Liver (tissue), 9 donors: Measurements from ENCODE around the gene NFYC. TPM values are rescaled to one million over a fixed set of nuclear protein-coding genes. Genes with fewer than 3 reads are reported as not detected.

ENCODE experiments used
- DNase-seq: peaks from one replicate; pipeline ENCODE4 v3.0.0-alpha.2; 2017; ENCODE audit warnings: low spot score
- H3K27ac ChIP-seq, 2 donors: one replicate each; pipeline ENCODE4 v1.7.0; 2013; ENCODE audit warnings: inconsistent platforms in 2 of 2, low read length in 2 of 2, control low read depth in 1 of 2, low read depth in 1 of 2, mild to moderate bottlenecking in 1 of 2
- H3K27me3 ChIP-seq, 4 donors: one replicate each; pipeline versions ENCODE4 v1.6.1 to v1.7.0; 2013; ENCODE audit warnings: low read length in 3 of 4, inconsistent platforms in 1 of 4, mild to moderate bottlenecking in 1 of 4, moderate library complexity in 1 of 4; ENCODE audit not compliant: control insufficient read depth in 4 of 4, insufficient read depth in 4 of 4
- H3K36me3 ChIP-seq, 4 donors: one replicate each; pipeline versions ENCODE4 v1.6.1 to v1.7.0; 2013; ENCODE audit warnings: low read length in 3 of 4, mild to moderate bottlenecking in 3 of 4, low read depth in 1 of 4, moderate library complexity in 1 of 4; ENCODE audit not compliant: control insufficient read depth in 4 of 4, insufficient read depth in 3 of 4
- H3K4me1 ChIP-seq, 4 donors: one replicate each; pipeline versions ENCODE4 v1.6.1 to v1.7.0; 2013; ENCODE audit warnings: low read length in 3 of 4, mild to moderate bottlenecking in 3 of 4, moderate library complexity in 1 of 4; ENCODE audit not compliant: control insufficient read depth in 4 of 4, insufficient read depth in 4 of 4
- H3K4me3 ChIP-seq, 3 donors: one replicate each; pipeline versions ENCODE4 v1.6.1 to v1.7.0; 2013; ENCODE audit warnings: low read length in 3 of 3, control low read depth in 1 of 3, low read depth in 1 of 3, mild to moderate bottlenecking in 1 of 3
- H3K9ac ChIP-seq, 2 donors: one replicate each; pipeline ENCODE4 v1.7.0; 2013; ENCODE audit warnings: low read length in 2 of 2, mild to moderate bottlenecking in 2 of 2, moderate library complexity in 2 of 2, control low read depth in 1 of 2, low read depth in 1 of 2
- H3K9me3 ChIP-seq, 4 donors: one replicate each; pipeline versions ENCODE4 v1.6.1 to v1.7.0; 2013; ENCODE audit warnings: low read length in 3 of 4; ENCODE audit not compliant: control insufficient read depth in 4 of 4
- CTCF ChIP-seq: fragments of 150-350 bp; IDR thresholded peaks from 2 replicates; pipeline ENCODE4 v1.5.1; 2017; ENCODE audit warnings: improper control_type of control experiment, low read depth, low read length; ENCODE audit not compliant: missing input control
- FOXA1 ChIP-seq: IDR thresholded peaks from 2 replicates; pipeline ENCODE4 v1.6.1; 2016; ENCODE audit warnings: antibody characterized with exemption
- FOXA2 ChIP-seq: IDR thresholded peaks from 2 replicates; pipeline ENCODE4 v1.6.1; 2016; ENCODE audit warnings: antibody characterized with exemption
- GABPA ChIP-seq, 2 donors: IDR thresholded peaks in 1 of 2; conservative IDR thresholded peaks in 1 of 2; 2 replicates each; pipeline ENCODE4 v1.6.1; 2016; ENCODE audit warnings: antibody characterized with exemption in 2 of 2, mild to moderate bottlenecking in 1 of 2, moderate library complexity in 1 of 2
- HNF4A ChIP-seq, 2 donors: conservative IDR thresholded peaks; 2 replicates each; pipeline ENCODE4 v1.6.1; 2016; ENCODE audit warnings: antibody characterized with exemption in 2 of 2, mild to moderate bottlenecking in 2 of 2
- HNF4G ChIP-seq: IDR thresholded peaks from 2 replicates; pipeline ENCODE4 v1.6.1; 2016; ENCODE audit warnings: antibody characterized with exemption
- JUND ChIP-seq, 2 donors: IDR thresholded peaks; 2 replicates each; pipeline ENCODE4 v1.6.1; 2016; ENCODE audit warnings: antibody characterized with exemption in 2 of 2
- MAX ChIP-seq: IDR thresholded peaks from 2 replicates; pipeline ENCODE4 v1.6.1; 2016; ENCODE audit warnings: antibody characterized with exemption
- NR2F2 ChIP-seq: IDR thresholded peaks from 2 replicates; pipeline ENCODE4 v1.6.1; 2016; ENCODE audit warnings: antibody characterized with exemption
- RAD21 ChIP-seq, 2 donors: IDR thresholded peaks; 2 replicates each; pipeline ENCODE4 v1.6.1; 2016; ENCODE audit warnings: antibody characterized with exemption in 2 of 2, mild to moderate bottlenecking in 2 of 2
- REST ChIP-seq: IDR thresholded peaks from 2 replicates; pipeline ENCODE4 v1.6.1; 2016; ENCODE audit warnings: antibody characterized with exemption, mild to moderate bottlenecking
- RXRA ChIP-seq, 2 donors: IDR thresholded peaks; 2 replicates each; pipeline ENCODE4 v1.6.1; 2017 to 2018; ENCODE audit warnings: antibody characterized with exemption in 2 of 2, mild to moderate bottlenecking in 1 of 2
- SP1 ChIP-seq: IDR thresholded peaks from 2 replicates; pipeline ENCODE4 v1.6.1; 2018; ENCODE audit warnings: antibody characterized with exemption, mild to moderate bottlenecking
- TAF1 ChIP-seq: conservative IDR thresholded peaks from 2 replicates; pipeline ENCODE4 v1.6.1; 2016; ENCODE audit warnings: antibody characterized with exemption, mild to moderate bottlenecking
- YY1 ChIP-seq: IDR thresholded peaks from 2 replicates; pipeline ENCODE4 v1.6.1; 2016; ENCODE audit warnings: antibody characterized with exemption, mild to moderate bottlenecking
- WGBS: extraction: QIAGEN DNeasy Blood & Tissue Kit; methylation state at CpG from one replicate; pipeline ENCODE4 v1.1.7; 2013; 5-methylcytosine and 5-hydroxymethylcytosine counted together
- polyA plus RNA-seq, 2 donors: library from polyadenylated mRNA; stranded (reverse) in 1 of 2; unstranded in 1 of 2; fragments of 200-250 nt in 1 of 2; fragments of >200 nt in 1 of 2; fragmentation: Nextera tagmentation in 1 of 2; extraction: Ambion mirVana in 1 of 2; gene quantifications; one replicate each; pipeline versions ENCODE4 v1.2.1 to v1.2.3, GENCODE V29; 2013 to 2015
- total RNA-seq, 2 donors: library from RNA; depleted of rRNA; stranded (reverse); fragments of >200 nt; gene quantifications; one replicate each; pipeline ENCODE4 v1.2.3, GENCODE V29; 2014
- donor health status: healthy.
- donor health status: healthy.
- donor health status: healthy.
- donor health status: healthy.
- donor health status: healthy.

The NFYC gene
- total and polyA plus RNA-seq, 4 donors = 18.3 to 28.1 (median 26.8) TPM

- Histone ChIP-seq H3K27ac (no peak overlapping the region), H3K4me1 (peaks cover 0 to 12% (median 4%) of the 10 kb centered on the region in 4 donors), H3K9me3 (no peaks in the 10 kb centered on the region), H3K27me3 (no peaks in the 10 kb centered on the region), H3K4me3 (no peak overlapping the region), H3K36me3 (peaks cover 0 to under 1% (median under 1%) of the 10 kb centered on the region in 4 donors), H3K9ac (no peak overlapping the region)
- DNase-seq = no peak
- TF ChIP-seq FOXA1 = no peak
- no peak for TF ChIP-seq MAX
- no peak for TF ChIP-seq RAD21 (IDR thresholded peaks at IDR 0.05)
- no peak for TF ChIP-seq FOXA2
- TF ChIP-seq JUND (IDR thresholded peaks at IDR 0.05) = no peak
- TF ChIP-seq SP1 = no peak
- TF ChIP-seq RXRA (IDR thresholded peaks at IDR 0.05) = no peak
- no peak for TF ChIP-seq YY1
- no peak for TF ChIP-seq GABPA (IDR thresholded peaks at IDR 0.05 in 1 of 2, conservative IDR thresholded peaks at IDR 0.05 in 1 of 2)
- no peak for TF ChIP-seq TAF1
- TF ChIP-seq HNF4G = no peak
- 96% methylated on average over 2 of the region's 2 CpGs for WGBS
Observed at GRCh38 chr1:40777224-40777970, 85.9 kb downstream of the NFYC start.

- TF ChIP-seq RXRA (IDR thresholded peaks at IDR 0.05) (no peak), GABPA (IDR thresholded peaks at IDR 0.05 in 1 of 2, conservative IDR thresholded peaks at IDR 0.05 in 1 of 2) (no peak), REST (no peak), NR2F2 (no peak), HNF4A (conservative IDR thresholded peaks at IDR 0.05) (no peak), RAD21 (IDR thresholded peaks at IDR 0.05) (no peak), CTCF (no peak)
- Histone ChIP-seq H3K4me1 (peaks cover 4 to 13% (median 11%) of the 10 kb centered on the region in 4 donors), H3K9ac (no peak overlapping the region), H3K27ac (no peak overlapping the region), H3K4me3 (no peak overlapping the region), H3K27me3 (no peaks in the 10 kb centered on the region), H3K36me3 (no peaks in the 10 kb centered on the region), H3K9me3 (no peaks in the 10 kb centered on the region)
- 78% methylated on average over 11 of the region's 11 CpGs for WGBS
- no peak for DNase-seq
Observed at GRCh38 chr1:40780678-40781607, 89.4 kb downstream of the NFYC start.
